SKM-1 (cell line): ENCODE results near the gene LRRC52.
"Not testable (repeated sequence)": the region's sequence is repeated elsewhere in the genome, so short reads cannot be mapped to it uniquely, and the experiment has no call there.

Source experiments
- DNase-seq: peaks from one replicate; lab custom pipeline; 2025; ENCODE audit not compliant: unreplicated experiment; lab: John Stamatoyannopoulos, UW

The LRRC52 gene

DNA sequence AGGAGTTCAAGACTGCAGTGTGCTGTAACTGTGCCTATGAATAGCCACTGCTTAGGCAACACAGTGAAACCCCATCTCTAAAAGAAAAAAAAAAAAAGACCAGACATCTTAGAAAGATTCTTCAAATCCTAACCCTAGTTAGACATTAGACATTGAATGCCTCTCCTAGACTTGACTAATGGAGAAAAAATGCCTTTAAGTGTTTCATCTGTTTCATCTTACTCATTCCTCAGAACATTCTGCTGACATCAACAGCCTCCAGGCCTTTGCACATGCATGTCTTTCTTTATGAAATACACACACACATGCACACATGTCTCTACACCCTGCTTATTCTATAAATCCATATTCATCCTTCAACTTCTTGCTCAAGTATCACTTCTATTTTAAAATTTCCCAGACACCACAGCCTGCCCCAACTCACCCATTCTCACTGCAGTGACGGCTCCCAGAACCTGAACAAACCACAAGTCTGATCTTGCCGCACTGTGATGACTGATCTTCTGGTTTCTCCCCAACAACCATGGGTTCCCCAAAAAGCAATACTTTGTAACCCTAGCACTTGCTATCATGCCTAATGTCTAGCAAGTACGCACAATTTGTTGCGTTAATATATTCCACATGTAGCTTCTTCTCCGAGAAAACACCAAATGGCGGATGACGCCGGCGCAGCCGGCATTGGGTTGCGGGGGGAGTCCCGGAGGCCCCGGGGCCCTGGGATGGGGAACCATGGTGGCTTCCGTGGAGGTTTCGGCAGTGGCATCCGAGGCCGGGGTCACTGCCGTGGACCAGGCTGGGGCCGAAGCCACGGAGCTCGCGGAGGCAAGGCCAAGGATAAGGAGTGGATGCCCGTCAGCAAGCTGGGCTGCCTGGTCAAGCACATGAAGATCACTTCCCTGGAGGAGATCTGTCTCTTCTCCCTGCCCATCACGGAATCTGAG, 37.4 kb downstream of the LRRC52 start:
- DNase-seq, result no peak

DNA sequence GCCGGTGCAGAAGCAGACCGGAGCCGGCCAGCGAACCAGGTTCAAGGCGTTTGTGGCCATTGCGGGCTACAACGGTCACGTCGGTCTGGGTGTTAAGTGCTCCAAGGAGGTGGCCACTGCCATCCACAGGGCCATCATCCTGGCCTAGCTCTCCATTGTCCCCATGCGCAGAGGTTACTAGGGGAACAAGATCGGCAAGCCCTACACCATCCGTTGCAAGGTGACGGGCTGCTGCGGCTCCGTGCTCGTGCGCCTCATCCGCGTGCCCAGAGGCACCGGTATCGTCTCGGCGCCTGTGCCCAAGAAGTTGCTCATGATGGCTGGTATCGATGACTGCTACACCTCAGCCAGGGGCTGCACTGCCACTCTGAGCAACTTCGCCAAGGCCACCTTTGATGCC, 38.1 kb downstream of the LRRC52 start:
- DNase-seq, result no peak

DNA sequence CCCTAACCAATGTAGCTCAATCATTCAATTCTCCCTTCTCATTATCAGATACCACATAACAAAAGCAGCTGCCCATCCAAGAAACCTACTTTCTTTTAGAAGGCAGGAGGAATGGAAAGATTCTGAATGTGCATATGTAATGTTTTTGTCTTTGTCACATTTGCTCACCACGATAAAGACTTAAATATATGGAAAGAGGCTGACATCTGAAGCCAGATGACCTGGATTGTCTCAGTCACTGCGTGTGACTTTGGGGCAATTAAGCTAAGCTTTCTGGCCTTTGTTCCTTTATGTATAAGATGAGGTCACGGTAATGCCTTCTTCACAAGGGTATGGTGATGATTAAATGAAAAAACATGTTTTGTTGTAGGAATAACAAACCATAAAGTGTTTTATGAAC, 42.6 kb downstream of the LRRC52 start:
- DNase-seq, result no peak

DNA sequence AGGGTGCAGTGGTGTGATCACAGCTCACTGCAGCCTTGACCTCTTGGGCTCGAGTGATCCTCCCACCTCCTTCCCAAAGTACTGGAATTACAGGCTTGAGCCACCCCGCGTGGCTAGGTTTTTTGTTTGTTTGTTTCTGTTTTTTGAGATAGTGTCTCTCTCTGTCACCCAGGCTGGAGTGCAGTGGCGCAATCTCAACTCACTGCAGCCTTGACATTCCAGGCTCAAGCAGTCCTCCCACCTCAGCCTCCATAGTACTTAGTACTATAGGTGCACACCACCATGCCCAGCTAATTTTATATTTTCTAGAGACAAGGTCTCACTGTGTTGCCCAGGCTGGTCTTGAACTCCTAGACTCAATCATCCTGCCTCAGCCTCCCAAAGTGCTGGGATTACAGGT, 47.6 kb downstream of the LRRC52 start:
- DNase-seq, result not testable (repeated sequence)

DNA sequence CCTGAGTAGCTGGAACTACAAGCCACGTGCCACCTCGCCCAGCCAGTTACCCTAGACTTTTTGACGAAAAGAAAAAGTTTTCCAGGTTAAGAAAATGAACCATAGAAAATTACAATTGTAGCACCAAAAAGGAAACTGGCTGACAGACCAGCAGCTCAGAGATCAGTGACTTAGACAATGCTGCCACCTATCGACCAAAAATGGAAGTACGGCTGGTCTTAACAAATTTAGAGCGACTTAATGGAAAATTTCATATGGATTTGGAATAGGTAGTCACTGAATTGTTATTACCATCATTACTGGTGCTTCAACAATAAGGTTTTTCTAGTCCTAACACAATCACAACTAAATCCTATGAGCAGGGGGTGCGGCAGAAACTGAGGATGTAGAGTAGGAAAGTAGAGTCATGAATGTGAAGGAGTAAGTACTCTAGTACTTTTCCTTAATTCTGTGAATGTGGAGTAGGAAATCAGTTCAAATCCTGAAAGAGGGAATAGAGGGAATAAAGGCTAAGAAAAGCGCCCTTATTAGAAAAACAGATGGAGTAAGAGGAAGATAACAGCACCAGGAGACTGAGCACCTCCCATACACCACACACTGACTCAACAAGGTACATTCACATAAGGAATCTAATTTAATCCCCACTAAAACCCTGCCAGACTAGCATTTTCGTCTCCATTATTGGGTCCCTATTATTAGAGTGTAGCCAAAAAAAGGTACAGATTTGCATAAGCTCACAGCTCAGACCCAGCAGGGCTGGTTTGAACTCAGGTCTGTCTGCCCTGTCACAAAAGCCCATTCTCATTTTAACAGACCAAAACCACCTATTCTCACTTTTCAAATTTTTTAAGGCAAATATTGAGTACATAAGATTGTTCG, 49.4 kb downstream of the LRRC52 start:
- DNase-seq, result peak; percentile 67

DNA sequence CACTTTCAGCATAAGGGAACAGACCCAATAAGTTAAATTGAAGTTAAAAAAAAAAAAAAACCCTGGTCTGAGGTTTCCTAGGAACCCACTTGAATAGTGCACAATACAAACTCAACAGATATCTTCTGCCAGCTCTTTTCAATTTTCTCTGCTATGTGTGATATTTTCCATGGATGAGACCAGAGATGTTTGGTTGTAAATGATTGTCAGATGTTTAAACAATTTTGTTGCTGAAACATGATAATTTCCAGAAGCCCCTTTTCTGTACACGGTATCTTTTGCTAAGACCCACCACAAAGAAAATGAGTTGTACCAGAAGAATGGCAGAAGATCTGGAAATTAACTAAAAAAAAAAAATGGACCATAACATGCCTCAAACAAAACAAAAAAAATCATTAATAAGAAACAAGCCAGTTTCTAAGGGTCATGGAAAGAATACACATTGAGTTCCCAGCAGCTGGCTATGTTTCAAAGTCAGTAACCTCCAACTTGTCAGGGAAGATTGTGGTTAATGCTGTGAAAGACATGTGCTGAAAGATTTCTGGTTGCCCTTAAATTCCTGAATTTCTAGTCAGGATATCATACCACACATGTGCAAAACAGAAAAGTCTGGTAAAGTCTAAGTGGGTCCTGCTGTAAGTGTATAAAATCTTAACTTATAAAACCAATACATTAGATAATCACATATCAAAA, 51.6 kb downstream of the LRRC52 start:
- no peak for DNase-seq

DNA sequence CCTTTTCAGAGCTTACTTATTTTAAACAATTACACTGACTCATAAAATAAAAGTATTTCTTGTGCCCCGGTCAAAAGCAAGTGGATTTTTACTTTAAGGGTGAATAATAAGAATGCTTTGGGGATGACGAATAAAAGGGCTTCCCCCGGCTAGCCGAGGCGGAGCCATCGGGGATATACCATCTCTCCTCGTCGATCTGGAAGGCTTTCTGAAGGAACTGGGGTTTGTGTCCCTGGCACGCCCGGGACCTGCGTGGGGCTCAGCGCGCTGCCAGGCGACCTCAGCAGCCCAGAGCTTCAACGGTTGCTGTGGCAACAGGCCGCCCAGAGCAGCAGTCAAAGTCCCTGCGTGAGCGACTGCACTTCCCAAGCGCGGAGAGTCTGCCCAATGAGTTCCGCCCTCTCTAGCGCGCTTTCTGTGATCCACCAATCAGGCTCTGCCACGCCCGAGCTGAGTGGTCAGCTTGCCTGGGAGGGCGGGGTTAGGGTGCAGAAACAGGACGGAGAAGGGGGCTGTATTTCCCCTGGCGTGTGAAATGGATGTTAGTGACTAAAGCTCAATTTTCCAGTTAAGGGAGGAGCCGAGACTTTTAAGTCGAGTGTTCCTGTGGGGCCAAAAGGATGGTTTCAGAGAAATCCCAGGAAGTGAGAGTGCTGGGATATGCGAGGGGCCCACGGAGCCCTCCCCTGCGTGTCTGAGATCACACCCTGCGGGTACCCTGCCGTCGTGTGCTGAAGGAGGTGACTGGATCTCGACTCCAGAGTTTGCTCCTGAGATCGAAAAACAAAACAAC, 54.3 kb downstream of the LRRC52 start:
- no peak for DNase-seq

DNA sequence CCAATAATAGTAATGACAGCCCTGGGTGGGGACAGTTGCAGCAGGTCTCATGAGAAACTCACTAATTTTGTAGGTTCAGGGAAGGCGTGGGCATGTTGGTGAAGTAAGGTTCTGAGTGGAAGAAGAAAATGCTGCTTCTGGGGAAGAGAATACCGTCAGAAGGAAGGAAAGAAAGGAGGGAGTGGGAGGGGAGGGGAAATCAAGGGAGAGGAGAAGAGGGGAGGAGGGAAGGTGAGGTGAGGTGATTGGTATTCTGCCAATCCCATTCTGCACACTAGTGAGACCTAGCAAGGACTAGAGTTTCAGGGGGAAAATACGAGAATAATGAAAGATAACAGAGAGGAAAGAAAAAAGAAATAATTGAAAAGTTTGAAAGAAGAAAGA, 54.9 kb downstream of the LRRC52 start:
- no peak for DNase-seq

DNA sequence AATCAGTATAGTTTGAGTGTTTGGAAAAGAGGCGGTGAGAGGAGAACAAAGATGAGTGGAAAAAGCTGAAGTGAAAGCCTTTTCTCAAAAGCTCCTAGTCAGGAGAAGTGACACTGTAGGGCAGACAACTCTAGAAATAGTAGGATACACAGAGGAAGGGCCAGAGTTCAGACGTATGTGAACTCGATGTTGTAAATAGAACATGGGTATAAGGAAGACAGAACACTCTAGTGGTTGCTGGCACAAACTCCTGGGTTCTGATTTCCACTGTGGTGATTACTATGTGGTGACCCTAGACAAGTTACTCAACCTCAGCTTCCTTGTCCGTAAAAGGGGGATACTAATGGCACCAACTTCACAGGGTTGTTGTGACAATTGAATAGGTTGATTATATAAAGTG, 57.0 kb downstream of the LRRC52 start:
- DNase-seq, result no peak

DNA sequence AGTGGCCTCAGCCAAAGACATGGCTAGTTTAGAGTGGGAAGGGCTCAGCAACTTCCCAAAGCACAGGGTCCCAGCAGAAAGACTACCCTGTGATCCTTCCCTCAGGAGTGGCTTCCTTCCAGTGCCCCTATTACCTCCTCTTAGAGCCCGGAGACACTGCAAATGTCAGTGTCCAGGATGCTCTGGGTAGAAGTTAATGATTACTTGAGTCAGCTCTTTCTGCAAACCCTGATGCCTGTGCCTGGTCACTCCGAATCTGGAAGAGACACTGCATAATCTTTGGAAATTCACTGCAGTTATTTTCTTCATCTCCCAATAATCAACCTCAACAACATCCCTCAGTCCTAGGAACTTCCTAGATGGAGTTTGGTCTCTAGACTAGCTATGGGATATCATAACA, 60.0 kb downstream of the LRRC52 start:
- DNase-seq, result no peak

DNA sequence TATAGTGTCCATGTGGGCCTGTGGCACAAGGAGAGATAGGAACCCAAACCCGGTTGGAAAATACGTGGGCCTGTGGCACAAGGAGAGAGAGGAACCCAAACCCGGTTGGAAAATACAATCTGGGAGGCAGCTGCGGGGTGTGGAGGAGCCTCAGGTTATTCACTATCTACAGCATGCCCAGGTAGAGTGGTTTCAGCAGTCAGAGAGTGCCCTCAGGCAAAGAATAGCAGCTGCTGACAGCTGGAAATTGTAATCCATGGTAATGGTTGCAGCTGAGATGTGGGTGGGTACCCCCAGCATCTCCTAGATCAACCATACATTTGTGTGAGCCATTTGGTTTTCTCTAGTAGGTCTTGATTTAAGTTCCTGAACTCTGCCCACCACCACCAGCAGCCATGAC, 61.4 kb downstream of the LRRC52 start:
- no peak for DNase-seq

DNA sequence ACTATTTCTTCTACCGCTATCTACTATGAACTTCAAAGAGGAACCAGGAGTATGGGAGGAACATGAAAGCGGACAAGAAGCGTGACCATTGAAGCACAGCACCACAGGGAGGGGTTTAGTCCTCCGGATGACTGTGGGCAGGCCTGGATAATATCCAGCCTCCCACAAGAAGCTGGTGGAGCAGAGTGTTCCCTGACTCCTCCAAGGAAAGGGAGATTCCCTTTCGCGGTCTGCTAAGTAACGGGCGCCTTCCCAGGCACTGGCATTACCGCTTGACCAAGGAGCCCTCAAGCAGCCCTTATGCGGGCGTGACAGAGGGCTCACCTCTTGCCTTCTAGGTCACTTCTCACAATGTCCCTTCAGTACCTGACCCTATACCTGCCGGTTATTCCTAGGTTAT, 62.9 kb downstream of the LRRC52 start:
- DNase-seq, result not testable (repeated sequence)

DNA sequence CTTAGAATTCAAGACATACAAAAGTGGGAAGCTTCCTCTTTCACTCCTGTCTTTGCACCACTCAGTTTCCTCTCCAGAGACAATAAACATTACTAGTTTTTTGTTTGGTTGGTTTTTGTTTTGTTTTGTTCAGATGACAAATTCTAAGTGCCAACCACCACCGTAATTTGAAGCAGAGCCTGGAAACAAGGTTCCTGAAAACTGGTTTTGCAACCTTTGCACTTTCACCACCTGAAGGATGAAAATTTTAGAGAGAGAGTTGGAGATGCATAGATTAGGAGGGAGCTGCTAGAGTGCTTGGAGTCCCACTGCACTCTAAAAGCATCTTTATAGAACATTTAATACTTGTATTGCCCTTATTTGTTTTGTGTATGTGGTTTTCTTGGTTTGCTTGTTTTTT, 67.1 kb downstream of the LRRC52 start:
- no peak for DNase-seq

DNA sequence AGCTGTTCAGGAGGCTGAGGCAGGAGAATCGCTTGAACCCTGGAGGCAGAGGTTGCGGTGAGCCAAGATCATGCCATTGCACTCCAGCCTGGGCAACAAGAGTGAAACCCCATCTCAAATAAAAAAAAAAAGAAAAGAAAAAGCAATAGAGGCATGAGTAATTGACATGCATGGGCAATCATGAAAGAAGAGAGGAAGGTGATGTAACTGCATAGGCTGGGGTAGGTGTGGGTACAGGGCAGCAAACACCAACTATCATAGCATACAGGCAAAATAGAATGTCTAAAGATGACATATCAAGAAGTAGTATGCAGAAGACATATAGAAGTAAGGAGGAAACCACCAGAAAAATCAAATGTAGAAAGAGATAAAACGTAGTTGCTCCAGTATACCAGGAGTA, 68.3 kb downstream of the LRRC52 start:
- no peak for DNase-seq
